GM21526 (cell line): ENCODE measurements around the gene CACNG4.

Experiments used
- ATAC-seq: cut with Tn5 transposase; IDR thresholded peaks from one replicate; pipeline ENCODE4 v1.9.1; 2021; ENCODE audit warnings: moderate library complexity; ENCODE audit not compliant: unreplicated experiment, low FRiP score

CACNG4 gene

GRCh38 chr17:66943484-66943883 is 21.0 kb upstream of the CACNG4 start:
- no peak for ATAC-seq

- ATAC-seq: no peak
Measured at GRCh38 chr17:66944351-66945146, 20.0 kb upstream of the CACNG4 start.

GRCh38 chr17:66945147-66945835 is 19.2 kb upstream of the CACNG4 start:
- no peak for ATAC-seq

GRCh38 chr17:66946251-66946650 is 18.3 kb upstream of the CACNG4 start:
- ATAC-seq: no peak

GRCh38 chr17:66947311-66947710 is 17.2 kb upstream of the CACNG4 start:
- no peak for ATAC-seq

- no peak for ATAC-seq
Measured at GRCh38 chr17:66948061-66948750, 16.3 kb upstream of the CACNG4 start.

GRCh38 chr17:66949501-66949900 is 15.0 kb upstream of the CACNG4 start:
- no peak for ATAC-seq

- ATAC-seq: peak; percentile 56
Measured at GRCh38 chr17:66950325-66950724, 14.2 kb upstream of the CACNG4 start.

- ATAC-seq: no peak
Measured at GRCh38 chr17:66950886-66951604, 13.5 kb upstream of the CACNG4 start.

GRCh38 chr17:66951605-66951953 is 12.9 kb upstream of the CACNG4 start:
- ATAC-seq: no peak

- ATAC-seq: no peak
Measured at GRCh38 chr17:66952031-66952524, 12.4 kb upstream of the CACNG4 start.

GRCh38 chr17:66952681-66953629 is 11.6 kb upstream of the CACNG4 start:
- ATAC-seq: no peak

- ATAC-seq: no peak
Measured at GRCh38 chr17:66953630-66954020, 10.9 kb upstream of the CACNG4 start.

- ATAC-seq: no peak
Measured at GRCh38 chr17:66954632-66955031, 9.9 kb upstream of the CACNG4 start.

GRCh38 chr17:66955821-66956220 is 8.7 kb upstream of the CACNG4 start:
- no peak for ATAC-seq

GRCh38 chr17:66956941-66957340 is 7.6 kb upstream of the CACNG4 start:
- no peak for ATAC-seq

GRCh38 chr17:66957343-66957742 is 7.2 kb upstream of the CACNG4 start:
- no peak for ATAC-seq

- no peak for ATAC-seq
Measured at GRCh38 chr17:66957951-66958579, 6.4 kb upstream of the CACNG4 start.
